Measurements from ENCODE around the gene NELFB. TPM values are rescaled to one million over a fixed set of nuclear protein-coding genes. Genes with fewer than 3 reads are reported as not detected.

NELFB gene
- total RNA-seq, 1 experiment from 2014 or later: 40.5 TPM

DNA sequence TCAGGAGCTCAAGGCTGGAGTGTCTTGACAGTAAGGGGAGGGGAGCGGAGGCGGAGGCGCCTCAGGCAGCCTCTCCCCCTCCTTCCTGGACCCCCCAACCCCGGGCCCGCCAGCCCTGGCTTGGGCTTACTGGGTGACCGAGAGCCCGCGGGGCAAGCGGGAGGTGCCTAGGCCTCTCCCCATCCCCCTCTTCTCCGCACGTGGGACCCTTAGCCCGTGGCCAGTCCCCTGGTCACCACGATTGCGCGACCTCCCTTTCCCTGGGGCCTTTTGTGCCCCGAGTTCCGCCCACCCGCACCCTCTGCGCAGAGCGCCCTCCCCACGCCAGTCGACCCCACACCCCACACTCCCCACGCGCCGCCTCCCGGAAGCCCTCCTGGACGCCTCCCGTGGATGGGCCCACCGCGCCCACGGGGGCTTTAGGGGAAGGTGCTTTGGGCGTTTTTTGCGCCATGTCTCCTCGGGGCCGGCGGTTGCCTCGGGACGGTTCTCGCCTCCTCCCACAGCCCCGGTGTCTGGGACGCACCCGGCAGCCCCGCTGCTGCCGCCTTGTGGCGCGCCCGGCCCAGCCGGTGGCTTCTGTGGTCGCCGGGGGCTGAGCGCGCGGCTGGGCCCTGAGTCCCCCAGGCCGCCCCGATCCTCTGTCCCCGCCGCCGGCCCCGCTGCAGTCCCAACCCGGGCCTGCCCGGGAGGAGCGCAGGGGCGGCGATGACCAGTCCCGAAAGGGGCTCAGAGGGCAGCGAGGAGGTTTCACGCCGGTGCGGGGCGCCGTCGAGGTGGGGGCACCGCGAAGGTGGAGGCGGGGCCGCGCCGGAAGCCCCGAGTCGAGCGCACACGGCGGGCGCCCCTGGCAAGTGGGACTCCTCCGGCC is 25.6 kb downstream of the NELFB start:
- POLR2A ChIA-PET: no interaction called here
- H3K9me3 Mint-ChIP-seq (ENCODE audit: unreplicated experiment): no peaks in the 10 kb centered on the region
- CTCF ChIA-PET: no interaction called here

GRCh38 chr9:137281345-137282116 is 26.4 kb downstream of the NELFB start:
- Mint-ChIP-seq H3K9me3 (ENCODE audit: unreplicated experiment) (no peaks in the 10 kb centered on the region), H3K36me3 (ENCODE audit: insufficient read depth, unreplicated experiment) (peaks cover 13% of the 10 kb centered on the region)

More for the DNA sequence above, 25.6 kb downstream of the NELFB start:
- DNase-seq (ENCODE audit: unreplicated experiment): no peak
- H3K4me1 Mint-ChIP-seq (ENCODE audit: insufficient read depth, unreplicated experiment): peaks cover 12% of the 10 kb centered on the region
- no TSS peak for BruUV-seq (replicated peaks)
- TF ChIP-seq, protein P1, sequence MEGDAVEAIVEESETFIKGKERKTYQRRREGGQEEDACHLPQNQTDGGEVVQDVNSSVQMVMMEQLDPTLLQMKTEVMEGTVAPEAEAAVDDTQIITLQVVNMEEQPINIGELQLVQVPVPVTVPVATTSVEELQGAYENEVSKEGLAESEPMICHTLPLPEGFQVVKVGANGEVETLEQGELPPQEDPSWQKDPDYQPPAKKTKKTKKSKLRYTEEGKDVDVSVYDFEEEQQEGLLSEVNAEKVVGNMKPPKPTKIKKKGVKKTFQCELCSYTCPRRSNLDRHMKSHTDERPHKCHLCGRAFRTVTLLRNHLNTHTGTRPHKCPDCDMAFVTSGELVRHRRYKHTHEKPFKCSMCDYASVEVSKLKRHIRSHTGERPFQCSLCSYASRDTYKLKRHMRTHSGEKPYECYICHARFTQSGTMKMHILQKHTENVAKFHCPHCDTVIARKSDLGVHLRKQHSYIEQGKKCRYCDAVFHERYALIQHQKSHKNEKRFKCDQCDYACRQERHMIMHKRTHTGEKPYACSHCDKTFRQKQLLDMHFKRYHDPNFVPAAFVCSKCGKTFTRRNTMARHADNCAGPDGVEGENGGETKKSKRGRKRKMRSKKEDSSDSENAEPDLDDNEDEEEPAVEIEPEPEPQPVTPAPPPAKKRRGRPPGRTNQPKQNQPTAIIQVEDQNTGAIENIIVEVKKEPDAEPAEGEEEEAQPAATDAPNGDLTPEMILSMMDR (IDR thresholded peaks at IDR 0.05; ENCODE audit: unreplicated experiment): no peak
- H3K36me3 Mint-ChIP-seq (ENCODE audit: insufficient read depth, unreplicated experiment): peaks cover 13% of the 10 kb centered on the region
- H3K27me3 Mint-ChIP-seq (ENCODE audit: insufficient read depth, unreplicated experiment): no peaks in the 10 kb centered on the region
- H3K4me3 Mint-ChIP-seq (ENCODE audit: unreplicated experiment): no peak overlapping the region
- intact Hi-C loops (cut with micrococcal nuclease): no loop called here
- no peak overlapping the region for H3K27ac Mint-ChIP-seq (ENCODE audit: low read depth, unreplicated experiment)

DNA sequence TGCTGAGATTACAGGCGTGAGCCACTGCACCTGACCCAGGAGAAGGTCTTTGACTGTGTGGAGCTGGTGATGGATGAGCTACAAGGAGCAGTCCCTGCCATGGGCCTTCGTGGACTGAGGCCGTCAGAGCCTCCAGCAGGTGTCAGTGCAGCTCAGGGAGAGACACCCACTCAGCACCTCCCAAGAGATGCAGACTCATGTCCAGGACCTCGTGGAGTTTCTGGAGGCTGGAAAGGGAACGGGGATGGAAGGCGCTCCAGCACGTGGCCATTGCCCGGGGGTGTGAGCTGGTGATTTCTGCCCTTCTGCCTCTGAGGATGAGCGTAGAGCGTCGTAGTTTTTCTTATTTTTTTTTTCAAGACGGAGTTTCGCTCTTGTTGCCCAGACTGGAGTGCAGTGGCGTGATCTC is 31.9 kb downstream of the NELFB start:
- BruUV-seq (replicated peaks): no TSS peak
- H3K9me3 Mint-ChIP-seq (ENCODE audit: unreplicated experiment): no peaks in the 10 kb centered on the region
- ChIA-PET CTCF (interaction anchor here (0.6 to 2.3 kb wide), 16 partner anchors 10 to 384 kb away, joined by 3 to 17 read pairs (median 4); partner anchors contain the start of gene TOR4A), POLR2A (interaction anchor here (0.6 to 2.0 kb wide), 5 partner anchors 10 to 159 kb away, joined by 3 to 13 read pairs (median 3); partner anchors contain the start of genes EXD3, NOXA1 and TOR4A)
- TF ChIP-seq, protein P1 (IDR thresholded peaks at IDR 0.05; ENCODE audit: unreplicated experiment): peak; percentile 48
- no peak overlapping the region for H3K27ac Mint-ChIP-seq (ENCODE audit: low read depth, unreplicated experiment)
- intact Hi-C loops (cut with micrococcal nuclease): loop anchor here (1.0 to 5.0 kb wide), 2 partner anchors 158 to 245 kb away; no protein-coding TSS in a partner anchor
- DNase-seq (ENCODE audit: unreplicated experiment): peak; percentile 77
- no peaks in the 10 kb centered on the region for H3K4me1 Mint-ChIP-seq (ENCODE audit: insufficient read depth, unreplicated experiment)
- H3K4me3 Mint-ChIP-seq (ENCODE audit: unreplicated experiment): no peak overlapping the region
- H3K27me3 Mint-ChIP-seq (ENCODE audit: insufficient read depth, unreplicated experiment): no peaks in the 10 kb centered on the region
- H3K36me3 Mint-ChIP-seq (ENCODE audit: insufficient read depth, unreplicated experiment): peaks cover 13% of the 10 kb centered on the region

More at GRCh38 chr9:137281345-137282116, 26.4 kb downstream of the NELFB start:
- POLR2A ChIA-PET: no interaction called here
- Mint-ChIP-seq H3K4me1 (ENCODE audit: insufficient read depth, unreplicated experiment) (peaks cover 12% of the 10 kb centered on the region), H3K4me3 (ENCODE audit: unreplicated experiment) (no peak overlapping the region), H3K27me3 (ENCODE audit: insufficient read depth, unreplicated experiment) (no peaks in the 10 kb centered on the region), H3K27ac (ENCODE audit: low read depth, unreplicated experiment) (no peak overlapping the region)
- intact Hi-C loops (cut with micrococcal nuclease): no loop called here
- CTCF ChIA-PET: interaction anchor here (1.2 kb wide), 1 partner anchor 164 kb away, joined by 3 read pairs; no protein-coding TSS in a partner anchor
- TF ChIP-seq, protein P1 (IDR thresholded peaks at IDR 0.05; ENCODE audit: unreplicated experiment): no peak
- DNase-seq (ENCODE audit: unreplicated experiment): no peak
- BruUV-seq (replicated peaks): no TSS peak

DNA sequence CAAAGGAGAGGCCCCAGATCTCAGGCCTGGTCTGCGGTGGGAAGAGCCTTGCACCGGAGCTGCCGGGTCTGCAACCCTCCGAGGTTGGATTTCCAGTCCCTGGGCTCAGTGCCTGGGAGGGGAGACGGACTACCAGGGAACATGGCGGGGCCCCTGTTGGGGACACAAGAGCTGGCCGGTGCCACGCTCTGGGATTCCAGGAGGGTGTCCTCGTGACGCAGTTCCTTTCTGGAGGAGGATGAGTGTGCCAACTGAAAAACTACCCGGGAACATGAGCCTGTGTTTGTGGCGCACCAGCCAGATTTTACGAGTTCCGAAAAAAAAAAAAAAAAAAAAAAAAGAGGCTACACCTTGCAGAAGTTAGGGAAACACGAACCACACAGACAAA is 38.0 kb downstream of the NELFB start:
- H3K36me3 Mint-ChIP-seq (ENCODE audit: insufficient read depth, unreplicated experiment): no peaks in the 10 kb centered on the region
- H3K4me1 Mint-ChIP-seq (ENCODE audit: insufficient read depth, unreplicated experiment): no peaks in the 10 kb centered on the region
- CTCF ChIA-PET: interaction anchor here (0.8 kb wide), 1 partner anchor 15 kb away, joined by 3 read pairs; the partner anchor contains the start of gene TOR4A
- no peak for DNase-seq (ENCODE audit: unreplicated experiment)
- peaks cover 11% of the 10 kb centered on the region for H3K27me3 Mint-ChIP-seq (ENCODE audit: insufficient read depth, unreplicated experiment)
- H3K27ac Mint-ChIP-seq (ENCODE audit: low read depth, unreplicated experiment): no peak overlapping the region
- no TSS peak for BruUV-seq (replicated peaks)
- no peak overlapping the region for H3K4me3 Mint-ChIP-seq (ENCODE audit: unreplicated experiment)
- no peaks in the 10 kb centered on the region for H3K9me3 Mint-ChIP-seq (ENCODE audit: unreplicated experiment)
- intact Hi-C loops (cut with micrococcal nuclease): no loop called here
- TF ChIP-seq, protein P1 (IDR thresholded peaks at IDR 0.05; ENCODE audit: unreplicated experiment): no peak
- POLR2A ChIA-PET: interaction anchor here (1.8 kb wide), 1 partner anchor 16 kb away, joined by 7 read pairs; the partner anchor contains the start of gene TOR4A
